Measurements from ENCODE around the gene USP11.

USP11 gene

GRCh38 chrX:47233333-47234113, 714 bp downstream of the USP11 start:
- H3K9ac ChIP-seq (ENCODE audit: low read depth, low read length) = peak overlapping the region; percentile 88
- no peaks in the 10 kb centered on the region for H3K9me3 ChIP-seq (ENCODE audit: insufficient read depth, low read length, severe bottlenecking)
- H3K27me3 ChIP-seq (ENCODE audit: insufficient read depth, low read length, poor library complexity) = no peaks in the 10 kb centered on the region
- H3K4me1 ChIP-seq (ENCODE audit: insufficient read depth, low read length) = peaks cover 36% of the 10 kb centered on the region
- peak overlapping the region; percentile 57 to 76 for H3K4me3 ChIP-seq (ENCODE audit: low read depth in 1 of 2, low read length in 2 of 2)
- H2AFZ ChIP-seq (ENCODE audit: low read depth, low read length) = peak overlapping the region; percentile 82; the same call in 1 of the 2 replicates
- no peak for TF ChIP-seq CTCF (IDR thresholded peaks at IDR 0.05; ENCODE audit: borderline replicate concordance, extremely low read depth, low read length, poor library complexity, severe bottlenecking)
- no peak for TF ChIP-seq EZH2 (IDR thresholded peaks at IDR 0.05; ENCODE audit: borderline replicate concordance, low read depth, low read length, severe bottlenecking)
- peaks cover 52% of the 10 kb centered on the region for H3K79me2 ChIP-seq (ENCODE audit: insufficient read depth, low read length)
- peaks cover 9% of the 10 kb centered on the region; the same call in 1 of the 2 replicates for H4K20me1 ChIP-seq (ENCODE audit: insufficient read depth, low read length)
- DNase-seq (peak; percentile 96), ATAC-seq (ENCODE audit: insufficient read depth, low read depth) (peak; percentile 87)
- H3K36me3 ChIP-seq (ENCODE audit: insufficient read depth, low read length) = peaks cover 20% of the 10 kb centered on the region
- H3K4me2 ChIP-seq (ENCODE audit: insufficient read depth, low read length) = peak overlapping the region; percentile 63; the same call in 1 of the 2 replicates
- H3K27ac ChIP-seq (ENCODE audit: low read length) = peak overlapping the region; percentile 98

- Histone ChIP-seq H3K4me1 (ENCODE audit: insufficient read depth, low read length) (peaks cover 36% of the 10 kb centered on the region), H3K27me3 (ENCODE audit: insufficient read depth, low read length, poor library complexity) (no peaks in the 10 kb centered on the region), H3K36me3 (ENCODE audit: insufficient read depth, low read length) (peaks cover 19% of the 10 kb centered on the region), H3K9ac (ENCODE audit: low read depth, low read length) (peak overlapping the region; percentile 88), H3K27ac (ENCODE audit: low read length) (no peak overlapping the region), H2AFZ (ENCODE audit: low read depth, low read length) (no peak overlapping the region), H3K9me3 (ENCODE audit: insufficient read depth, low read length, severe bottlenecking) (no peaks in the 10 kb centered on the region), H4K20me1 (ENCODE audit: insufficient read depth, low read length) (peaks cover 17% of the 10 kb centered on the region), H3K4me3 (ENCODE audit: low read depth in 1 of 2, low read length in 2 of 2) (peak overlapping the region; percentile 57 to 76; a peak in 2 of 4 replicates), H3K79me2 (ENCODE audit: insufficient read depth, low read length) (peaks cover 63% of the 10 kb centered on the region), H3K4me2 (ENCODE audit: insufficient read depth, low read length) (peak overlapping the region; percentile 63)
- no peak for ATAC-seq (ENCODE audit: insufficient read depth, low read depth)
- no peak for DNase-seq
- TF ChIP-seq CTCF (IDR thresholded peaks at IDR 0.05; ENCODE audit: borderline replicate concordance, extremely low read depth, low read length, poor library complexity, severe bottlenecking) (no peak), EZH2 (IDR thresholded peaks at IDR 0.05; ENCODE audit: borderline replicate concordance, low read depth, low read length, severe bottlenecking) (no peak)
These were observed 1.8 kb downstream of the USP11 start for GRCh38 chrX:47234583-47234982.

- Histone ChIP-seq H4K20me1 (ENCODE audit: insufficient read depth, low read length) (peaks cover 28% of the 10 kb centered on the region), H3K36me3 (ENCODE audit: insufficient read depth, low read length) (peaks cover 29% of the 10 kb centered on the region), H3K27ac (ENCODE audit: low read length) (no peak overlapping the region), H3K79me2 (ENCODE audit: insufficient read depth, low read length) (peaks cover 67% of the 10 kb centered on the region), H3K4me2 (ENCODE audit: insufficient read depth, low read length) (peak overlapping the region; percentile 63; the same call in 1 of the 2 replicates), H3K4me1 (ENCODE audit: insufficient read depth, low read length) (peaks cover 36% of the 10 kb centered on the region), H3K9ac (ENCODE audit: low read depth, low read length) (no peak overlapping the region), H2AFZ (ENCODE audit: low read depth, low read length) (no peak overlapping the region), H3K27me3 (ENCODE audit: insufficient read depth, low read length, poor library complexity) (no peaks in the 10 kb centered on the region), H3K9me3 (ENCODE audit: insufficient read depth, low read length, severe bottlenecking) (no peaks in the 10 kb centered on the region), H3K4me3 (ENCODE audit: low read depth in 1 of 2, low read length in 2 of 2) (no peak overlapping the region)
- no peak for TF ChIP-seq EZH2 (IDR thresholded peaks at IDR 0.05; ENCODE audit: borderline replicate concordance, low read depth, low read length, severe bottlenecking)
- TF ChIP-seq CTCF (IDR thresholded peaks at IDR 0.05; ENCODE audit: borderline replicate concordance, extremely low read depth, low read length, poor library complexity, severe bottlenecking) = no peak
- ATAC-seq (ENCODE audit: insufficient read depth, low read depth) = no peak
- DNase-seq = no peak
These were observed 2.9 kb downstream of the USP11 start for GRCh38 chrX:47235691-47236103.
